Activated CD4-positive, CD25-positive, alpha-beta regulatory T cell (primary cell): ENCODE measurements around the gene NPR3.

Source experiments
- DNase-seq, 4 experiments: peaks; one replicate each; lab custom pipeline; 2025; lab: John Stamatoyannopoulos, UW

NPR3 gene

DNA sequence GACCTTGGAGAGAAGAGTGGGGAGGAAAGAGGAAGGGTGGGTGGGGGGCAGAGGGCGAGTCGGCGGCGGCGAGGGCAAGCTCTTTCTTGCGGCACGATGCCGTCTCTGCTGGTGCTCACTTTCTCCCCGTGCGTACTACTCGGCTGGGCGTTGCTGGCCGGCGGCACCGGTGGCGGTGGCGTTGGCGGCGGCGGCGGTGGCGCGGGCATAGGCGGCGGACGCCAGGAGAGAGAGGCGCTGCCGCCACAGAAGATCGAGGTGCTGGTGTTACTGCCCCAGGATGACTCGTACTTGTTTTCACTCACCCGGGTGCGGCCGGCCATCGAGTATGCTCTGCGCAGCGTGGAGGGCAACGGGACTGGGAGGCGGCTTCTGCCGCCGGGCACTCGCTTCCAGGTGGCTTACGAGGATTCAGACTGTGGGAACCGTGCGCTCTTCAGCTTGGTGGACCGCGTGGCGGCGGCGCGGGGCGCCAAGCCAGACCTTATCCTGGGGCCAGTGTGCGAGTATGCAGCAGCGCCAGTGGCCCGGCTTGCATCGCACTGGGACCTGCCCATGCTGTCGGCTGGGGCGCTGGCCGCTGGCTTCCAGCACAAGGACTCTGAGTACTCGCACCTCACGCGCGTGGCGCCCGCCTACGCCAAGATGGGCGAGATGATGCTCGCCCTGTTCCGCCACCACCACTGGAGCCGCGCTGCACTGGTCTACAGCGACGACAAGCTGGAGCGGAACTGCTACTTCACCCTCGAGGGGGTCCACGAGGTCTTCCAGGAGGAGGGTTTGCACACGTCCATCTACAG, 760 bp downstream of the NPR3 start:
- no peak for DNase-seq

DNA sequence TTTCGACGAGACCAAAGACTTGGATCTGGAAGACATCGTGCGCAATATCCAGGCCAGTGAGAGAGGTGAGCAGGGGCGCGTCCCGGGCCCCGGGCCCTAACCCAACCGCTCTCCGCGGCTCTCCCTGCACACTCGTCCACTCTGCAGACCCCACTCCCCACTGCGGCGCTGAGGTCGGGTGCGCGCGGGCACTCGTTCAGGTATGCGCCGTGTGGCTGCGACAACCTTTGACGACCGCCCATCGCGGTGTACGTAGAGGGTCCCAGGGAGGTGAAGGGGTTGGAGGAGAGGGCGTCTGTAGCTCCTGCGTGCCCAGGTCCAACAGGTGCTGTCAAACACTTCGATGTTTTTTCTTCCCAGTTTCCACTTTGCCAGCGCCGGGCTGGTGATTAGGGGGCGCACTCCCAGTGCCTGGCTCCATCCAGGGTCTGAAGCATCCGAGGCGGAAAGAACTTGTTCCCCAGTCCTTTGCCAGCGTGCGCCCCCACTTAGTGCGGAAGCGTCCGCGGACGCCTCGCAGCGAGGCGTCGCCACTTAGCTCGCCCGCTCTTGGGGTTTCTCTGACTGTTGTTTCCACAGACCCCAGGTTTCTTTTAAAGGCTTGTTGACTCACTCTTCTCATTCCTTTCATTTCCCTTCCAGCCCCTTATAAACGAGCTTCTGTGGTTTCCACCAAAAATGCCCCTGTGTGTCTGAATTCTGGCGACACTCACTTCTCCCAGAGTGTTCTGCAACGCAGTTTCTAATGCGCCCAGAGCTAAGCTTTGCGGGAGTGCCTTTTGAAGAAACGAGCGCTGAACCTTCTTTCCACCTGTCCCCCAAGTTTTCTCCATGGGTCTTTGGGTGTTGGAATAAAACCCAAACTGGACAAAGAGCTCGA, 1.6 kb downstream of the NPR3 start:
- DNase-seq: no peak

DNA sequence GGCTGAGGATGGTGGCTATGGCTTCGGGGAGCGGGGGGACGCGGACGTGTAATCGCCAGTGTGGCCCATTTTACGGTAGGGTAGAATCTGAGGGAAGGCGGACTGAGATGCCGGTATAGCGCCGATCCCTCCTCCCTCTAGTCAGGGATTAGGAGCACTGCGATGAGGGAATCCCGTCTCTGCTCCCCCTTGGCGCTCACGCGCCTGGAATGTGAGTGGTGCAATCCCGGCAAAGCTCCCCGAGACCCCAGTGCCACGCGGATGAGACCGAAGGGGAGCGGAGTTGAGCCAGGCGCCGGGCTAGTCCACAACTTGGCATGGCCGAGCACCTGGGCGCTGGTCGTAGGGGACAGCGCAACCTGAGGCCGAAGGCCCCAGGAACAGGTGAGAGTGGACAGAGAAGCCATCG, 2.2 kb downstream of the NPR3 start:
- no peak for DNase-seq

DNA sequence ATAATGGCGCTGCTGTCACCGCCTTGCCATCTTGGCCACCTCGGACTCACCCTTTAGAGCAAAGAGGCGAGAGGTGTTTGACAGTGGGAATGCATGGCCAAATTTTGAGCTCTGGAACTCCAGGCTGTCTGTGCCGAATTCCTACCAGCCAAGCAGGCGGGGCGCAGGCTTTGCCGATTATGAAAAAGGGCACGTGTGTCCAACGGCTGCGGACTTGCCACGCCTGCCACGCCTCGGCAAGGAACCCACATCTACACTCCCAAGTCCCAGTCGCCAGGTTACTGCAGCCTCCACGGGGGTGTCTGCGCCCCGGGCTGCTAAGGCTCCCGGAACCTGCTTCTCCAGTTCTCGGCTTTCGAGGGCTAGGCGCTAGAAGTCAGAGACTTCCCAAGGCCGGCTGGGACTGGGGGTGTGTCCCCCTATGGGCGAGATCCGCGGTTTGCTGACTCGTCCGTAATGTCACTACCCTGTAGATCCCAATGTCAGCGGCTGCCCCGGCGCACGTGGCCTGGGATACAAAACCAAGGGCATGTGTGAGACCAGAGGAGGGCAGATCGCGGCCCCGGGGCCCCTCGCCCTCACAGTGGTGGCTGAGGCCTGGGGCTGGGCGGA, 2.8 kb downstream of the NPR3 start:
- DNase-seq: no peak

DNA sequence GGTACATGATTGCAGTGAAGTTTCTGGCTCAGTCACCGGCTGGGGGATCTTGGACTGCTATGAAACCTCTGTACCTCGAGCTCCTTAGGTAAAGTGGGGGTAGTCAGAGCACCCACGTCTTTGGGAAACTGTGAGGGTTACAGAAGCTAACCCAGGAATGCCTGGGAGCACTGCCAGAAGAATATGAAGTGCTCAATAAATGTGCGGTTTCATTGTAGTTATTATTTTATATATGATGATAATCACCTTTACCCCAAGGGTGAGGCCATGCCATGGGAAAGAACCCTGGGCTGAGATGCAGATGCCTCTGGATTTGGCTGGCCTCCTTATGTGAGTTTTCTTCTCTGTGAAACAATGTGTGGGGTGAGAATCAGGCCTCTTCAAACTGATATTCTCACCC, 3.7 kb downstream of the NPR3 start:
- no peak for DNase-seq

DNA sequence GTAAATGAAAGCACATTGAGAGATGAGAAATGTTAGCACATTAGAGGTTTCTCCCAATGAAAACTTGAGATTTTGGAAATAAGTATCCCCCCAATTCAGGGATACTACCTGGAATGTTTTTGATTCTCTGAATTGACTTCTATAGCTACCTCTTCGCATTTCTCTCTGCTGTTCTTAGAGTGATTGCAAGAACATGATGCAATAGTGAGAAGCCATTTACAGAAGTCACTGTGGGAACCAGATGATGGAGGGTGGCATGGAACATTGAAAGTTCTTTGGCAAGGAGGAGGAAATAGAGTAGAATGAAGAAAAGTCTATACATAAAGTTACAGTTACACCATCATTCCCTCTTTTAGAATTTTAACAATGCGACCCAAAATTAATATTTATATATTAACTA, 9.2 kb downstream of the NPR3 start:
- DNase-seq: no peak

DNA sequence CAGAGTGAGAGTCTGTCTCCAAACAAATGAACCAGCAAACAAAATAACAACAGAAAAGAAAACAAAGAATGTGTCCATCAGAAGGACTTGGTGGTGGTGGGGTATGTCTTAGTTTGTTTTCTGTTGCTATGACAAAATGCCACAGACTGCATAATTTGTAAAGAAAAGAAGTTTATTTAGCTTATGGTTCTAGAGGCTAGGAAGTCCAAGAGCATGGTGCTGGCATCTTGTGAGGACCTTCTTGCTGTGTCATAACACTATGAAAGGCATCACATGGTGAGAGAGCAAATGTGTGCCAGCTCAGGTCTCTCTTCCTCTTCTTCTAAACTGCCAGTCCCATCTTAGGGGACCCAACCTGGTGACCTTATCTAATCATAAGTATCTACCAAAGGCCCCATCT, 10.5 kb downstream of the NPR3 start:
- no peak for DNase-seq

DNA sequence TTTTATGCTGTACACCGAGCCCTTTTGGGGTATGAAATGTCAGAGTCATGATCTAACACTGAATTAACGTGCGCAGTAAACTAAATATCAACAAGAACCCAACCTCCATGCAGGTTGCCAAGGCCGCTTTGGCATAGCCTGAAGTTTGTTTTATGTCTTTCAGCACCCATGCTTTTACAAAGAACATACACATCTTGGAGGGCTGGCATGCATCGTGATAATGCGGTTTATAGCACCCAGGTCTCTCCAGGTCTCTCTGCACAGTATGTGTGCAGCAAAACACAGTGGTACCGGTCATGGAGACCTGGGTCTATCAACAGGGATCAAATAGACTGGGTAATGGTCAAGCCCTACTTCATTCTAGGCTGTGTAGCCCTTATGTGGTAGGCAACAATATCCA, 11.8 kb downstream of the NPR3 start:
- no peak for DNase-seq

DNA sequence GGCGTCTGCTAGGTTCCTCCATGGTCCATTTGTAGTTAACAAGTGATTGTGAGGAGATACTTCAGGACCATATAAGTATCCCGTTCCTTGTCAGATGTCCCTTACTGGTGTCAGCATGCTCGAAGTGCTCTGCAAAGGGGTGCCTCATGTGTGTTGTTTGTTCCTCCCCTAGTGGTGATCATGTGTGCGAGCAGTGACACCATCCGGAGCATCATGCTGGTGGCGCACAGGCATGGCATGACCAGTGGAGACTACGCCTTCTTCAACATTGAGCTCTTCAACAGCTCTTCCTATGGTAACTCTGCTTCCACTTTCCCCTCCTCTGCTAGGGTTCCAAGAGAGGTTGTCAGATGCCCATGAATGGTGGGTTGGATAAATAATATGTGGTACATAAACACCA, 13.4 kb downstream of the NPR3 start:
- no peak for DNase-seq

DNA sequence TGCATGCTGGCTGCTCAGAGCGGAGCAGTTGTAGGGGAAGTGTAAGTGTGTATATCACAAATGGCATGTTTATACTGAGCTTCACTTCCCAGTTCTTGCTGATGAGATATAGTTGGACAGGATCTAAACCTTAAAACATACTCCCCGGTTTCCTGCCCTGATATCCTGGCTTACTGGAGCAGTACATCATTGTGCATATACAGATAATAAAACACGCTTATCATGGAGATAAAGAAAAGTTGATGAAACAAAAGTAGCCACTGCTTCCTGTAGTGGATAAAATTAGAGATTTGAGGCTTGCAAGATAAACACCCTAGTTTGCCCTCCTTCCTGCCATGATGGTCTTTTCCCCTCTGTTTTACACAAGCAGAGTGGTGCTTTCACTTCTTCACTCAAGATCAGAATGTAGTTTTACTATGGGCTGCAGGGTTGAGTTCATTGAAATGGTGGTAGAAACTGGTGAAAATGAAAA, 15.0 kb downstream of the NPR3 start:
- no peak for DNase-seq

DNA sequence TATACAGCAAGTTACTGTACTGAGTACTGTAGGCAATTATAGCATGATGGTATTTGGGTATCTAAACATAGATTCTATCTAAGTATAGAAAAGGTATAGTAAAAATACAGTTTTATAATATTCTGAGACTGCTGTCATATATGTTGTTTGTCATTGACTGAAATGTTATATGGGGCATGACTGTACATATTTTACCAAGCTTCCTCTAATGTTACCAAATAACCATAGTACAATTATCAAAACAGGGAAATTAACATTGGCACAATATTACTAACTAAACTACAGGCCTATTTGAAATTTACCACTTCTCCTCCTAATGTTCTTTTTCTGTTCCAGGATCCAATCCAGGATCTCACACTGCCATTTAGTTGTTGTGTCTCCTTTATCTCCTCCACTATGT, 18.5 kb downstream of the NPR3 start:
- no peak for DNase-seq

DNA sequence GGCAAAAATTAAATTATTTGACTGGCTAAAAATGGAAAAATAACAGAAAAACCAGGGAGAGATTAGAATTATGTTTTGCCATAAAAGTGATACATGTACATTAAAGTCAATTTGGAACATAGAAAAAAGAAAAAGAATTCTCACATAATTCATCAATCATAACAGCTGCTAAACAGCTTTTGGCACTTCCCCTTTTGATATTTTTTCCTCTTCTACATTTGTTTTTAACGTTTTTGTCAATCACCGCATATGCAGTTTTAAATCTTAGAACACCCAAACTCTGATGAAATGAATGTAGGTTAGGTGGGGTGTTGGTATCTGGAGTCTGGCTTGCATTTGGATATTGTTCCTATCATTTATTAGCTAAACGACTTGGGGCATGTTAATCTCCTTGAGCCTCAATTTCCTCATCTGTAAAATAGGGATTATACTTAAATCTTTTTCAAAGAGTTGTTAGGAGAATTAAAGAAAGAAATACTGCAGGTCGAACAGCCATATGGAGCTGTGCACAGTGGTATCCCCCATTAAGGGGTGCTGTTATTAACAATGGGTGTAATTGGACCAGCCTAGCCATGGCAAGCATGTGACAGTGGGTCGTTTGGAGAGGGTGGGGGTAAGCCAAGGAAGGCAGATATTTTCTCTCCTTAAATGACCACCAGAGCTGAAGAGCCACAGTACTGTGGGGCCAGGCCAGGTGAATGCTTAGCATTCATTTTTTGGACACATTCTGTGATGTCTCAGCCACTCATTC, 22.6 kb downstream of the NPR3 start:
- no peak for DNase-seq

DNA sequence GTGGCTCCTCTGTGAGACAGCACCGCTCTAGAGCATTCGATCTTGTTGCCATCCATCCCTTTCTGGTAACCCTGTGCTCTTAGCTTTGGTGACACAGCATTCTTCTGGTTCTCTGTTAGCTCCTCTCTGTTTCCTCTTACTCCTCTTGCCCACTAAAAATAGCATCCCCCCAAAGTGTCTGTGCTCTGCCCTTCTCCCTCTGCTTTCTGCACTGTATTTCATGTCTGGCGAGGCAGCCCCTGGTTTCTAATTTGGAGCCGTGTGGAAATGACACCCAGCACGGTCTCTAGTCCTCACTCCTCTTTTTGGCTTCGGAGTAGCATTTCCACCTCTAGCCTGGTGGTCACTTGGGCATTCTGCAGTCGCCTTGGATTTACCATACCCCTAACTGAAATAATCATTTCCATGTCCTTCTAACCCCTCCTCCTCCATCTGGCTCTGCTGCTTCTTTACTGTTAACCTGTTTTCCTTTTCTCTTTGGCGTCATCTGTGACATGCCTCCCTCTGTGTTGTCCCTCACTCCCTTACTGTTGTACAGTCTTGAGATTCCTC, 23.8 kb downstream of the NPR3 start:
- no peak for DNase-seq

DNA sequence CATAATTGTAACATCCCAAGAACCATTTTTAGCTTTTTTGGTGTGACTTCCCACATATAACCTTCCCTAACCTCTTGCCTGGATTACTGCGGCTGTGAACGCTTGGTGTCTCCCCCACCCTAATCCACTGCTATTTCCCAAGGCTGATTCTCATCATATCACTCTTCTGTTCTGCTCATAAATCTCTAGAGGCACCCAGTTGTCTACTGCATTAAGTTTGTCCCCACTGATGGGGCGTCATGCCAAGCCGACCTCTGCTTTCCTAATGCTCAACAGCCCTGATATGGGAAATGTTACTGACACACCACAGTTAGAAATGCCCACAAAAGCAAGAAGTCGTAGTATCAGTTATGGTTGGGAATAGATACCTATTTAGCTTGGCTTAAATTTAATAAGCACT, 24.4 kb downstream of the NPR3 start:
- no peak for DNase-seq

DNA sequence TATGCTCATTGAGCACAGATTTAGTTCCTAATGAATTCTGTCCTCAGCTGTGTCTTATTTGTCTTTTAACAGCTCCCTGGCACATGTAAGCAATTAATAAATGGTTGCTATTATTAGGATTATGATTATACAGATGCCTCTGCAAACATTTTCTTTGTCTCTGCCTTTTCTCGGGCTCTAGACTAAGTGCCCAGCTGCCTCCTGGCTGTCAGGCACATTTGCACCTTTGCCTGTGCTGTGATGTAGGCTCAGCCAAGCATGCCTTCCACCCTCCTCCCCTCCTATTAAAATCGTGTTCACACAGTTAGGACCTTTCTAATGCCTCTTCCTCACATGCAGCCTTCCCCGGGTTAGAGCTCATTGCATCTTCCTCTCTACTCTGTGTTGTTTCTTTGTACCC, 25.7 kb downstream of the NPR3 start:
- no peak for DNase-seq

DNA sequence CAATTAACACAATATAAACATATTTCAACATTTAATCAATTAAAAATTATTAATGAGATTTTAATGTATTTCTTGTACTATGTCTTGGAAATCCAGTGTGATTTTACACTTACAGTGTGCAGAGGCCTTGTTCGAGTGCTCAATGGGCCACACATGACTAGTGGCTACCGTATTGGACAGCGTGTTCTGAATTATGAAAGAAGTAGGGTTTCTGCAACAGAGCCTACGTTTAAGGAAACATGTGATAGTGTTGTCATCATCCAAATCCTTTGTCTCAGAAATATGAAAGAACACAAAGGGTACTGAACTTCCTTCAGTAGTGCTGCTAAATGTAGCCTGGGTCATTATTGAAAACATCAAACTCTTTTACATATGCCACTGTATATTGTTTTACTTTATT, 29.5 kb downstream of the NPR3 start:
- no peak for DNase-seq

DNA sequence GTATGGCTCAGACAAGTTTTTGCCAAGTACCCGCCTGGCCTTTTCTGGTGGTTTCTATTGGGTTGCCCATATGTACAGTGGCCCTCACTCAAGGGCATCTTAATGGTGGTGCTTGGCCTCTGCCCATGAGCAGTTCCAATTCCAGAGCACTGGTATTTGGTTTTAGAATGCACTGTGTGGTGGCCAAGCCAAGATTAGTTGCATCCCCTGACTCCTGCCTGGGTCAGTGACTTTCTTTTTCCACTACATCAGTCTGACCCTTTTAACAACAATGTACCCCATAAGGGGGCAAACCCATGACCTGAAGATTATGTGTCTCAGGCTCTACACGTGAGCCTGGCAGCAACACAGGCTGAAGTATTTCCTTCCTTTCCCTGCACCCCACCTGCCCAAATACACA, 34.2 kb downstream of the NPR3 start:
- no peak for DNase-seq

DNA sequence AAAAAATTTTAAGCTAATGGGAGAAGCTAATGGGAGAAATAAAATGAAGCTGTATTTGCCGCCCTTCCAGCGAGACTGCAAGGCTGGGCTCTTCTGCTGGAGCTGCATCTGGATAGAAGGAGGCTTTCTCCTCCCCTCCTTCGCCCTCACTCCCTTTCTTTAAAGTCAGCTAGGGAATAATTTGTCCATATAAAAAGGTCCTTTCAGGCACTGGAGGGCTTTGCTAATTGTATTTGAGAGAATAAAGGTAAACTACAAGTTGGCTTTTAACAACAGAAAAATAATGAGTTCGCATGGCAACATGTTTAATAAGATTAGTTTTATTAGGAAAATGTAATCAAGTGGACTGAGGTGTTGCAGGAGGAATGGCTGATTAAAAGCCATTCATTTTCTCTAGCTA, 41.3 kb downstream of the NPR3 start:
- no peak for DNase-seq

DNA sequence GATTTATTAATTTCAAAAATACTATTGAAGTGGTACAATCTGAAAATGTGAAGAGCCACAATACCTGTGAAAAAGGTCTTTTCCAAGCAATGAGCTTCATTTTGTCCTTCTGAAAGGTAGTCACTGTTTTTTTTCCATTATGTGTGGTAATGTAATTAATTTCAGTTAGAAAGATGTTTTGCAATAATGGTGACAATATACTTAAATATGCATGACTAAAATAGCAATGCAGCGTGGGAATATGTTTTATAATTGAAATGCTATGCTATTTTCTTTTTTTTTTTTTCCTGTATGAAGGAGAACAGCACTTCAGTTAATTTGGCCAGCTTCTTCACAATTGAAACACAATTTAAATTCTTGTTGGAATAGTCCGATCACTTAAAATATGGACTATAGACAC, 41.9 kb downstream of the NPR3 start:
- no peak for DNase-seq

DNA sequence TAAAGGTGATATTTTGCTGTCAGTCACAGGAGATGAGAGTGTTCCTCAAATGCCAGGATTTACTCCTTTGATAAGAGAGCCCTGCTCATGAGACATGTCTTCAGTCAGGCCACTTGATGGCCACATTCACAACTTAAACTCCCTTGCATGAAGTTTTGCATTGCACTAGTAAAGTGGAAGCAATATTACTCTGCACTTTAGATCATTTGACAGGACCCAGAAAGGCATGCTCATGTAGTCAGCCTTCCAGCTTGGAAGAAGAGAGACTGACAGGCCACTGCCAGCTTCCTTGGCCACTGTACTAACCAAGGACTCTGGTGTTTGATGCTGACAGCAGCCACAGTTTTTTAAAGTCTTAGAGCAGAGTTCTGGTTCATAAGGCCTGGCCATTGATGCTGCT, 42.6 kb downstream of the NPR3 start:
- DNase-seq: no peak

DNA sequence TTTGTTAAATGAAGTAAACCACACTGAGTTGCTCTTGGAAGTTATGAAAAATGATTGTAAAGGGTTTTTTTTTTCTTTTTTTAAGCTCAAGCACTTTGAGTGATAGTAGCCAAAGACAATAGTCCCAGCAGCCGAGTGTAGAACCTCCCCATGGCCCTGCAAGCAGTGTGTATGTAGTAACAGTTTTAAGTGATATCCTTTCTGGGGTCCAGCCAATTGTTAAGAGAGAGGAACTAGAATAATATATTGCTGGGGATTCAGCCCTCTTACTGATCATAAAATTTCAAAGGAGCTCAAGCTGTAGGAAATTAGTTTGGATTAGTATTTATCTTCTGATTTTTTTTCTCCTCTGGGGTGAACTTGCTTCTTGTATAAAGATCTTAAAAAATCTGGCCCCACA, 43.2 kb downstream of the NPR3 start:
- DNase-seq: no peak

DNA sequence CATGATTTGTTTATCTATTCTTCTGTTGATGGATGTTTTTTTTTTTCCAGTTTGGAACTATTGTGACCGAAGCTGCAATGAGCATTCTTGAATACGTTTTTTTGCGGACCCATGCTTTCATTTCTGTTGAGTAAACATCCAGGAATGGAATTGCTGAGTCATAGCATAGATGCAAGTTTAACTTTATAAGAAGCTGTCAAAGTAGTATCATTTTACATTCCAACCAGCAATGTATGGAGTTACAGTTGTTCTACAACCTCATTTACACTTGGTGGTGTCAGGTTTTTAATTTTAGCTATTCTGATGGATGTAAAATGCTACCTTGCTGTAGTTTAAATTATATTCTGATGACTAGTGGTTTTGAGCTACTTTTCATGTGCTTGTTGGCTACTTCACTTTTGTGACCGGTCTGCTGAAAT, 49.0 kb downstream of the NPR3 start:
- DNase-seq: no peak
